HG03457 (cell line): ENCODE data around the gene HOXB5.

ENCODE experiments used
- ATAC-seq: cut with Tn5 transposase; IDR thresholded peaks from one replicate; pipeline ENCODE4 v1.9.1; 2021; ENCODE audit warnings: moderate number of reproducible peaks; ENCODE audit not compliant: unreplicated experiment

The HOXB5 gene

DNA sequence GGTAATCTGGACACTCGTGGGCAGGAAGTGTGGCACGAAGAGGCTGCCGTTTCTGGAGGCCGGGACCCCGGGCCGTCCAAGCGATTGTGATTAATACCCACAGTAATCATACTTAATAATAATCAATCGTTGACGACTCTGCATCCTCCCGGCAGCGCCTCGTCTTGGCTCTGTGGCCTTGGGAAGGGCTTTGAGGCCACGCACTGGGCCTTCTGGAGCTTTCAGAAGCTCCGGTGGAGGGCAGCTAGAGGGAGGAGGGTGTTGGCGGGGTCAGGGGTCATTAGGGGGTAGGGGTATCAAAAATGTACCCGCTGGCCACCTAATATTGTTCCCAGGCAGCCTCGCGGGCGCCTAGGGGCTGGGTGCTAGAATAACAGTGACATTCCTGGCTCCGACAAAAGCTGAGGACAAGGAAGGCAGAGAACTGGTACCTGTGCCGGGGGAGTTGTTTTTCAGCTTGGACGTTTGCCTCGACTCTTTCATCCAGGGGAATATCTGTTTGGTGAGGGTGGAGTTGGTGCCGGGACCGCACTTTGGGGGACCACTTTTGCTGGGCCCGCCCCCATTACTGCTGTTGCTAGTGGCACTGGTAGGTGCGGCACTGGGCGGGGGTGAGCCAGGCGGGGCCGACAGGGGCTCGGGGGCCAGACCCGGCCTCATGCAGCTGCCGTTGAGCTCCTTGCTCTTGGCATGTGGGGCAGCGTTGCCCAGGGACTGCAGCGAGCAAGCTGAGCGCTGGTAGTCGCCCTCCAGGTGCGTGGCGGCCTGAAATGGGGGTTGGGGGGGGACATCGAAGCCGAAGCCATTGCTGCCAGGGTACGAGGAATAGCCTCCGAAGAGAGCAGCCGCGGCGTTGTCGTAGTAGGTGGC lies 41.7 kb downstream of the HOXB5 start:
- ATAC-seq, result no peak

- no peak for ATAC-seq
Observed at GRCh38 chr17:48551214-48551555, 42.4 kb downstream of the HOXB5 start.

DNA sequence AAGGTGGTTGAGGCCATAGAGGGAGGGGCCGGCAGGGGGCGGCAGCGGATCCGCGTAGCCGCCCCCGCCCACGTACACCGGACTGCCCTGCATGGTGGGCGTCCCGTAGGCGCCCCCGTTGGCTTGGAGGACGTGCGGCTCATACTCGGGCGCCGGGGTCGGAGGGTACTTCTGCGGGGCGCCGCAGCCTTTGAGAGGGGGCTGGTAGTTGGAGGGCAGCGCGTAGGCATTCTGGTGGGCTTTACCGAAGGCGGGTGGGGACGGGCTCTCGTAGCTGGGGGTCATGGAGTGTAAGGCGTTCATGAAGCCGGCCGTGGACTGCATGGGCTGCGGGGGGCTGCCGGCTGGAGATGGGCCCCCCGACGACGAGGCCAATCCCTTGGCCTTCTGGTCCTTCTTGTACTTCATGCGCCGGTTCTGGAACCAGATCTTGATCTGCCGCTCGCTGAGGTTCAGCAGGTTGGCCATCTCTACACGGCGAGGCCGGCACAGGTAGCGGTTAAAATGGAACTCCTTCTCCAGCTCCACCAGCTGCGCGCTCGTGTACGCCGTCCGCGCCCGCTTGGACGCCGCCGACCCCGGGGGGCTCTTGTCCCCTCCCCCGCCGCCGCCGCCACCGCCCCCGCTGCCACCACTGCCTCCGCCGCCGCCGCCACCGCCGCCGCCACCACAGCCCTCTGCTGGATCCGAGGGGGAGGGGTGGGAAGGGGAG lies 42.9 kb downstream of the HOXB5 start:
- no peak for ATAC-seq

- ATAC-seq, result no peak
Observed at GRCh38 chr17:48549914-48550501, 43.6 kb downstream of the HOXB5 start.

GRCh38 chr17:48549281-48549630 lies 44.3 kb downstream of the HOXB5 start:
- ATAC-seq, result no peak

DNA sequence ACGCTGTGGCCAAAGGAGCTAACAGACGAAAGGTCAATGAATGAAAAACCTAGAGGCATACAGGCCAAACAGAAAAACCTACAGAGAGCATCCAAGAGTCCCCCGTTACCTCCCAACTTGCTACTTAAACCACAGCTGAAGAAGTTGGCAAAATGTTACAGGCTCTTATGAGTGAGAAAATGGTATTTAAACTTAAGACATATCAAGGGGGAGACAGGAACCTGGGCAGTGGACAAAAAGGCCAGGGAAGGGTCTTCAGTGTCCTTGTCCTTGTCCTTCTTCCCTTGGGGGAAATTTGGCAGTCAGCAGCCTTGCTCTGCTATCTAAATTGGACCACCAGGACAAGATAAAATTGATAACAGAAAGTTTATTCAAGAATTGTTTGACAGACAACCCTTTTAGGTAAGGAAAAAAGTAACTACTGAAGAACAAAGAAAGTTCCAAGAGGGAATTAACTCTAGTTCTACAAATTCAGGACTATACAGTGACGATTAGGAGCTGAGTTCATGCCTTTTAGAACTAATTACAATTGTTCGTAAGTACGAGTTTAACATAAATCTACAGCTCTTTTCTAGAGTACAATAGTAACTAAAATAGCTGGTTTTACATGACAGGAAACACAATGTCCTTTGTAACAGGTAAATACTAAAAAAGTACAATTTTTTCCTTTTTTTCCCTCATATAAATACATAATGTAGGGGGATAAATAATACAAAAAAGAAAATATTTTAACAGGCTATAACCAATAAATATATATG lies 44.9 kb downstream of the HOXB5 start:
- no peak for ATAC-seq

DNA sequence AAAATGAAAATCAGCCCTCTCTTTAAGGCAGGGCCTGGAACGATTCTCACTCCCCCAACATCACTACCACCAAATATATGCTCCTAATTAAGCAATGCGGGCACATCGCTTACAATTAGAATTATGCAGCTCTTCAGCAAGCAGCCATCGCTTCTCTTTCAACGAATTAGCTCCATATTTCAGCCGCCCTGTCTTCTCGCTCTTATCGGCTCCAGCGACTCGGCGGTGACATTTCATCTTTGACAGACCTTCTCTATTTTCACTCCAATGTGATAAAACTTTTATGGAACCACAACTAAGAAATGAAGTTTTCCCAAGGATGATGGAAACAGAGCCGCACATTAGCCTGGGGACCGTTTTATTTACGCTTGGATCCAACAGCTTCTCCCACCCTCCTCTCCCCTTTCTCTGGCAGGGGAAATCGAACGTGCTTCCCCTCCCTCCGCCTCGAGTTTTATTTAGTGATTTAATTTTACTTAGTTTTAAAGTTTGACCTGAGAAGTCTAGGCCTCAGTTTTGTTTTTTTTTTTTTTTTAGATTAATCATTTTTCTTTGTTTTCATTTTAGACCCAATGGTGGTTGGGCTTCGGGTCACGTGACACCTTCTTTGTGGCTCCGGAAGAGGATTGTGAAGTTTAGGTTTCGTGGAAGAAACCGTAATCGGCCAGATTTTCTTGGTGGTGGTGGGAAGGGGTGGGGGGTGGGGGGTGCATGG lies 45.6 kb downstream of the HOXB5 start:
- no peak for ATAC-seq

GRCh38 chr17:48546924-48547807 lies 46.4 kb downstream of the HOXB5 start:
- no peak for ATAC-seq

GRCh38 chr17:48546137-48546923 lies 47.2 kb downstream of the HOXB5 start:
- ATAC-seq, result no peak

GRCh38 chr17:48545539-48545938 lies 48.0 kb downstream of the HOXB5 start:
- ATAC-seq, result no peak

DNA sequence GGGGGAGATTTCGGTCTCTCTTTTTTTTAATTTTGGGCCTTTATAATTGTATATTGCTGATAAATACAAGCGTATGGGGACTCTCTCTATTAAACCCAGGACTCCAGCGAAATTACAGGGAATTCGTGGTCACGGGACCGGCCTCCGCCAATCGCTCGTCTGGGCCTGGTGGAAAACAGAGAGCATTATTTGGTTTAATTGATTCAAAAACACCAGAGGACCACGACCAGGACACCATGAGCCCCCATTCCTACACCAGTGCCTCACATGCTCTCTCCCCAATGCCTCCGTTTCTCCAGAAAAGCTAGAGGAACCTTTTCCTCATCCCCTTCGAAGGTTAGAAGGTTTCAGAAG lies 48.6 kb downstream of the HOXB5 start, which contains the start of gene HOXB2:
HOXB2 (minus strand) TSS at position 88 of the 354 bp plus-strand sequence. CDS start 198 bp downstream, outside the sequence.
- ATAC-seq, result no peak

GRCh38 chr17:48544349-48545021 lies 49.1 kb downstream of the HOXB5 start:
- no peak for ATAC-seq

DNA sequence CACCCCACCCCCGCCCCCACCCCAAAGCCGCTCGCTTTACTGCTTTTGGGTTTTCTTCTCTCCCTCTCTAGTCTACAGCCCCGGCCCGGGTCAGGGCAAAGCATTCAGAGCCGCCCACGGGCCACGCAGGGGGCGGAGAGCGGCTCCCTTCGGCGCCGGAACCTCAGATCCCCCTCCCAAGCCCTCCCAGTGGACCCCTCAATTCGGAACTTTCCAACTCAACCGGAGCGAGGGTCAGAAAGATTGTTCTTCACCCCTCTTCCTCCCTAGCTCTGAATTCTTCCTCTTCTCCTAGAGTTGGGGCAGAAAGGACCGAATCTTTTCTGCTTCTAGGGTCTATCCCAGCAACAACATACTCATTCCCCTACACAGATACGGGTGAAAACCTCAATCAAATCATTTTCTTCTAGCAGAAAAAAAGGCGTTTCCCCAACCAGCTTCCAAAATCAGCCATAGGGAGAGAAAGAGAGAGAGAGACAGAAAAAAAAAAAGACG lies 49.7 kb downstream of the HOXB5 start:
- no peak for ATAC-seq

DNA sequence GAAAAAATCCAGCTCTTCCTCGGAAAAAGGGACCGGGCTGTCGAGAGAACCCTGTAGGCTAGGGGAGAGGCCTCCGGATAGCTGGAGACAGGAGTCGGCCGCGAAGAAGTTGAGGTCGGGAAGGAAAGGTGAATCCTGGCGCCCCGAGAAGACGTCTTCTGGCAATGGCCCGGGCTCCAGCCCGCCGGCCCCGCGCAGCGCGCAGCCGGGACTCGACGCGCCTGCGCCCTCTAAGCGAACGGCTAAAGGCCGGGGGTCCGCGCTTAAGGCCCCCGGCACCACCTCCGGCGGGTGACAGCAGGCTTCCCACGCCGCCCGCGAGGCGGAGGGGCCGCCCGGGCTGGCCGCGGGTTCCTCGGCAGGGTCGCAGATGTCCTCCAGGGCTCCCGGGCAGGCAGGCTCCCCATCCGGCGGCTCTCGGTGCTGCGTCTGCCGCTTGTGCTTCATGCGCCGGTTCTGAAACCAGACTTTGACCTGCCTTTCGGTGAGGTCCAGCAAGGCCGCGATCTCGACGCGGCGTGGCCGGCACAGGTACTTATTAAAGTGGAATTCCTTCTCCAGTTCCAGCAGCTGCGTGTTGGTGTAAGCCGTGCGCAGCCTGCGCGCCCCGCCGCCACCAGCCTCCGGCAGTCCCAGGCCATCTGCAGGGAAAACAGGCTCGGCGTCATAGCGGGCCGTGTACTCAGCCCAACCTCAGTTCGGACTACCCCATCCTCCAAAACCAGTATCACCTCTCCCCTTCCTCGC lies 50.3 kb downstream of the HOXB5 start:
- no peak for ATAC-seq

DNA sequence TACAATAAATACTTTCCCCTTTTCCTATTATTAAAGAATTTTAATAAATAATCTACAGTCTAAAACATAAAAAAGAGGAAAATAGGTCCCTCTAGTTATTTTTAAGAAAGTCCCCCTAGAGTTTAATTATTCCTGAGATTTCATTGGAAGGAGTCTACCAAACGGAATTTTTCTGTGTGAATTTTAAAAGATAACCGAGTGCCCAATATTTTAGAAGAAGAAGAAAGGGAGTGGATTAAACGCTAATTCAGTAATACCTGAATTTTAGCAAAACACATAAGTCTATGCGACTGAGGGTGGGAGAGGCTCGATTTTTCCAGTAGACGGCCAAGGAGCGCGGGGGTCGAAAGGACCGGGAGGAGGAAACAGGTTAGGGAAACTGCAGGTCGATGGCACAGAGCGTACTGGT lies 50.9 kb downstream of the HOXB5 start:
- no peak for ATAC-seq

- no peak for ATAC-seq
Observed at GRCh38 chr17:48542114-48542656, 51.4 kb downstream of the HOXB5 start.

DNA sequence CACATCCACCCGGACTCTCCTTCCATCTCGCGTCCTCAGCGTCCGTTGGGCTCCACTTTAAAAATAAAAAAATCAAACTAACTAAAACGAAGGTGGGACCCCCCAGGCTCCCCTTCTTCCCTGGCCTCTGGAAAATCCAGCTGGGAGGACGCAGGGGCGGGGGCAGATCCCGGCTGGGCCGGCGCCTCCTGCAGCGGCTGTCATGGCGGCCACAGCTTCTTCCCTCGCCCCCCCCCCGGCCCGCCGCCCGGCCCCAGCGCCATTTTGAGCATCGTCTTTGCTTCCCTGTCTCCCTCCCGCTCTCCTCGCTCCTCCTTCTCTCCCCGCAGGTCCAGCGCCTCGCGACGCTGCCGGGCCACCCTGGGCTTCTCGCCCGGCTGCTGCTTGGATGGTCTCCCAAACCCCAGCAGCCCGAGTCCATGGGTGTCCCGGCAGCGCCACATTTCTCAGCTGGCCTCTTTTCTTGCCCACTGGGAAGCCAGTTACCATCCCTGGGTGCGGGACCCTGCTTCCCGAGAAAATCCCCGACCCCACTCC lies 51.9 kb downstream of the HOXB5 start:
- ATAC-seq, result no peak
